Measurements from ENCODE around the gene LEFTY2.
A peak's percentile ranks its signal among the peaks of the same experiment; 100 is the strongest.
"Not testable (repeated sequence)": the region's sequence is repeated elsewhere in the genome, so short reads cannot be mapped to it uniquely, and the experiment has no call there.

LEFTY2 gene

GRCh38 chr1:225977937-225978748 lies 37.1 kb upstream of the LEFTY2 start:
- TF ChIP-seq CTCF (conservative IDR thresholded peaks at IDR 0.05; ENCODE audit: low read depth) = no peak
- CTCF ChIA-PET = interaction anchor here (1.0 to 1.8 kb wide), 2 partner anchors 10 to 503 kb away, joined by 6 to 8 read pairs; no protein-coding TSS in a partner anchor
- DNase-seq (ENCODE audit: low spot score) = no peak
- POLR2A ChIA-PET (ENCODE audit: low non-redundant PET) = interaction anchor here (0.6 kb wide), 2 partner anchors 18 to 84 kb away, joined by 3 read pairs; no protein-coding TSS in a partner anchor
- H3K27ac ChIP-seq = peak overlapping the region; percentile 50

GRCh38 chr1:225975146-225975545 lies 34.1 kb upstream of the LEFTY2 start:
- DNase-seq (ENCODE audit: low spot score); H3K27ac ChIP-seq; POLR2A ChIA-PET (ENCODE audit: low non-redundant PET): not testable (repeated sequence)
- CTCF ChIA-PET = interaction anchor here (0.6 to 4.5 kb wide), 21 partner anchors 11 to 525 kb away, joined by 3 to 23 read pairs (median 4); partner anchors contain the start of gene TMEM63A

- DNase-seq (ENCODE audit: low spot score) = no peak
- CTCF ChIA-PET = interaction anchor here (1.3 to 4.5 kb wide), 5 partner anchors 52 to 499 kb away, joined by 3 to 23 read pairs (median 8); partner anchors contain the start of gene TMEM63A
- POLR2A ChIA-PET (ENCODE audit: low non-redundant PET) = no interaction called here
- no peak overlapping the region for H3K27ac ChIP-seq
- no peak for TF ChIP-seq CTCF (conservative IDR thresholded peaks at IDR 0.05; ENCODE audit: low read depth)
Observed at GRCh38 chr1:225974454-225974853, 33.4 kb upstream of the LEFTY2 start.

GRCh38 chr1:225973158-225973557 lies 32.1 kb upstream of the LEFTY2 start:
- peak; percentile 41 for DNase-seq (ENCODE audit: low spot score)
- H3K27ac ChIP-seq = no peak overlapping the region
- TF ChIP-seq CTCF (conservative IDR thresholded peaks at IDR 0.05; ENCODE audit: low read depth) = no peak
- POLR2A ChIA-PET (ENCODE audit: low non-redundant PET) = interaction anchor here (0.8 kb wide), 1 partner anchor 89 kb away, joined by 4 read pairs; no protein-coding TSS in a partner anchor
- CTCF ChIA-PET = interaction anchor here (2.4 to 4.5 kb wide), 2 partner anchors 498 kb away, joined by 20 to 23 read pairs; no protein-coding TSS in a partner anchor

- H3K27ac ChIP-seq = no peak overlapping the region
- no peak for DNase-seq (ENCODE audit: low spot score)
- TF ChIP-seq CTCF (conservative IDR thresholded peaks at IDR 0.05; ENCODE audit: low read depth) = no peak
- CTCF ChIA-PET = interaction anchor here (0.6 to 2.4 kb wide), 5 partner anchors 89 to 497 kb away, joined by 4 to 20 read pairs (median 4); no protein-coding TSS in a partner anchor
- POLR2A ChIA-PET (ENCODE audit: low non-redundant PET) = no interaction called here
Observed at GRCh38 chr1:225972344-225973152, 31.5 kb upstream of the LEFTY2 start.

- DNase-seq (ENCODE audit: low spot score); H3K27ac ChIP-seq; POLR2A ChIA-PET (ENCODE audit: low non-redundant PET): not testable (repeated sequence)
- CTCF ChIA-PET = interaction anchor here (0.6 to 2.4 kb wide), 4 partner anchors 26 to 496 kb away, joined by 3 to 20 read pairs (median 4); partner anchors contain the start of gene SRP9
Observed at GRCh38 chr1:225970592-225971157, 29.7 kb upstream of the LEFTY2 start.

- DNase-seq (ENCODE audit: low spot score); POLR2A ChIA-PET (ENCODE audit: low non-redundant PET); H3K27ac ChIP-seq: not testable (repeated sequence)
- CTCF ChIA-PET = interaction anchor here (0.7 to 1.0 kb wide), 3 partner anchors 495 to 698 kb away, joined by 3 to 5 read pairs (median 4); no protein-coding TSS in a partner anchor
Observed at GRCh38 chr1:225969751-225970150, 28.7 kb upstream of the LEFTY2 start.
